ENCODE measurements around the gene IGSF21.

DNA sequence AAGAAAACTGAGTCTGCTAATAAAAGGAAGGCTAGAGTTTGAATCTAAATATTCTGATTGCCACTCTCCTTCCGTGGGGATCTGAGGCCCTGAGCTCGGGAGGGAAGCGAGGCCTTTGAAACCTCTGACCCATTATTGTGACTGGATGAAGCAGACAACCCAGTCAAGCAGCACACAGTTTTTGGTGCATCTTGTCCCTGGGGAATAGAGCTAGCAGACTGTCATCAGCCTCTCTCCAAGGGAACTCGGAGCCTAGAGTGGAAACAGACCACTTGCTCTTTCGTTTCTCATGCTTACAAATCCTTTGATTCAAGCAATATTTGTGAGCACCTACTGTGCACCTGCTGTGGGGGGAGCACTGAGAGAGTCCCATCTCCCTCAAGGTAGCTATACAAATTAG lies 240.0 kb downstream of the IGSF21 start:
- TF ChIP-seq, protein P1, sequence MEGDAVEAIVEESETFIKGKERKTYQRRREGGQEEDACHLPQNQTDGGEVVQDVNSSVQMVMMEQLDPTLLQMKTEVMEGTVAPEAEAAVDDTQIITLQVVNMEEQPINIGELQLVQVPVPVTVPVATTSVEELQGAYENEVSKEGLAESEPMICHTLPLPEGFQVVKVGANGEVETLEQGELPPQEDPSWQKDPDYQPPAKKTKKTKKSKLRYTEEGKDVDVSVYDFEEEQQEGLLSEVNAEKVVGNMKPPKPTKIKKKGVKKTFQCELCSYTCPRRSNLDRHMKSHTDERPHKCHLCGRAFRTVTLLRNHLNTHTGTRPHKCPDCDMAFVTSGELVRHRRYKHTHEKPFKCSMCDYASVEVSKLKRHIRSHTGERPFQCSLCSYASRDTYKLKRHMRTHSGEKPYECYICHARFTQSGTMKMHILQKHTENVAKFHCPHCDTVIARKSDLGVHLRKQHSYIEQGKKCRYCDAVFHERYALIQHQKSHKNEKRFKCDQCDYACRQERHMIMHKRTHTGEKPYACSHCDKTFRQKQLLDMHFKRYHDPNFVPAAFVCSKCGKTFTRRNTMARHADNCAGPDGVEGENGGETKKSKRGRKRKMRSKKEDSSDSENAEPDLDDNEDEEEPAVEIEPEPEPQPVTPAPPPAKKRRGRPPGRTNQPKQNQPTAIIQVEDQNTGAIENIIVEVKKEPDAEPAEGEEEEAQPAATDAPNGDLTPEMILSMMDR (IDR thresholded peaks at IDR 0.05; ENCODE audit: low read depth, low read length, missing input control): no peak
- no peak for TF ChIP-seq GABPA (IDR thresholded peaks at IDR 0.05 in 1 of 2, conservative IDR thresholded peaks at IDR 0.05 in 1 of 2)
- TF ChIP-seq SP1 (IDR thresholded peaks at IDR 0.05): no peak
- TF ChIP-seq JUND (IDR thresholded peaks at IDR 0.05): no peak
- TF ChIP-seq, protein P2, sequence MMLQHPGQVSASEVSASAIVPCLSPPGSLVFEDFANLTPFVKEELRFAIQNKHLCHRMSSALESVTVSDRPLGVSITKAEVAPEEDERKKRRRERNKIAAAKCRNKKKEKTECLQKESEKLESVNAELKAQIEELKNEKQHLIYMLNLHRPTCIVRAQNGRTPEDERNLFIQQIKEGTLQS (IDR thresholded peaks at IDR 0.05): no peak
- no peak for TF ChIP-seq TAF1 (conservative IDR thresholded peaks at IDR 0.05)
- TF ChIP-seq RAD21 (IDR thresholded peaks at IDR 0.05): no peak
- TF ChIP-seq, protein P3, sequence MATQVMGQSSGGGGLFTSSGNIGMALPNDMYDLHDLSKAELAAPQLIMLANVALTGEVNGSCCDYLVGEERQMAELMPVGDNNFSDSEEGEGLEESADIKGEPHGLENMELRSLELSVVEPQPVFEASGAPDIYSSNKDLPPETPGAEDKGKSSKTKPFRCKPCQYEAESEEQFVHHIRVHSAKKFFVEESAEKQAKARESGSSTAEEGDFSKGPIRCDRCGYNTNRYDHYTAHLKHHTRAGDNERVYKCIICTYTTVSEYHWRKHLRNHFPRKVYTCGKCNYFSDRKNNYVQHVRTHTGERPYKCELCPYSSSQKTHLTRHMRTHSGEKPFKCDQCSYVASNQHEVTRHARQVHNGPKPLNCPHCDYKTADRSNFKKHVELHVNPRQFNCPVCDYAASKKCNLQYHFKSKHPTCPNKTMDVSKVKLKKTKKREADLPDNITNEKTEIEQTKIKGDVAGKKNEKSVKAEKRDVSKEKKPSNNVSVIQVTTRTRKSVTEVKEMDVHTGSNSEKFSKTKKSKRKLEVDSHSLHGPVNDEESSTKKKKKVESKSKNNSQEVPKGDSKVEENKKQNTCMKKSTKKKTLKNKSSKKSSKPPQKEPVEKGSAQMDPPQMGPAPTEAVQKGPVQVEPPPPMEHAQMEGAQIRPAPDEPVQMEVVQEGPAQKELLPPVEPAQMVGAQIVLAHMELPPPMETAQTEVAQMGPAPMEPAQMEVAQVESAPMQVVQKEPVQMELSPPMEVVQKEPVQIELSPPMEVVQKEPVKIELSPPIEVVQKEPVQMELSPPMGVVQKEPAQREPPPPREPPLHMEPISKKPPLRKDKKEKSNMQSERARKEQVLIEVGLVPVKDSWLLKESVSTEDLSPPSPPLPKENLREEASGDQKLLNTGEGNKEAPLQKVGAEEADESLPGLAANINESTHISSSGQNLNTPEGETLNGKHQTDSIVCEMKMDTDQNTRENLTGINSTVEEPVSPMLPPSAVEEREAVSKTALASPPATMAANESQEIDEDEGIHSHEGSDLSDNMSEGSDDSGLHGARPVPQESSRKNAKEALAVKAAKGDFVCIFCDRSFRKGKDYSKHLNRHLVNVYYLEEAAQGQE (IDR thresholded peaks at IDR 0.05): no peak
- TF ChIP-seq, protein P4, sequence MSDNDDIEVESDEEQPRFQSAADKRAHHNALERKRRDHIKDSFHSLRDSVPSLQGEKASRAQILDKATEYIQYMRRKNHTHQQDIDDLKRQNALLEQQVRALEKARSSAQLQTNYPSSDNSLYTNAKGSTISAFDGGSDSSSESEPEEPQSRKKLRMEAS (IDR thresholded peaks at IDR 0.05): no peak

All from liver (tissue), 3 donors.